Activated naive CD4-positive, alpha-beta T cell treated with anti-CD3 and anti-CD28 coated beads, Interleukin-2, amount 50 U/mL, for 72 hours (primary cell): Measurements from ENCODE around the gene ARHGEF7. TPM values are rescaled to one million over a fixed set of nuclear protein-coding genes. Genes with fewer than 3 reads are reported as not detected.

Experiments
- ATAC-seq, 2 donors: fragments of 150-1000 bp; cut with Tn5 transposase; 2 replicates each; pipeline ENCODE4 v1.10.0; 2021; ENCODE audit warnings: mild to moderate bottlenecking in 2 of 2, moderate library complexity in 2 of 2
- DNase-seq, 2 donors: peaks; one replicate each; pipeline ENCODE4 v3.0.0; 2021 to 2022; ENCODE audit warnings: low spot score in 2 of 2
- H3K27ac Mint-ChIP-seq, 2 donors: one replicate each; pipeline ENCODE4 v1.8.0; 2022; ENCODE audit warnings: mild to moderate bottlenecking in 2 of 2, mixed read lengths in 2 of 2
- H3K36me3 Mint-ChIP-seq, 2 donors: one replicate each; pipeline ENCODE4 v1.8.0; 2022; ENCODE audit warnings: mixed read lengths in 2 of 2
- H3K9me3 Mint-ChIP-seq, 2 donors: one replicate each; pipeline ENCODE4 v1.8.0; 2022; ENCODE audit warnings: mixed read lengths in 2 of 2
- total RNA-seq, 2 donors: library from RNA; stranded (reverse); gene quantifications; one replicate each; pipeline ENCODE4 v1.2.3, GENCODE V29; 2022

The ARHGEF7 gene
- total RNA-seq, 2 donors from 2014 or later, result 69.5 to 82.5 TPM

- DNase-seq, result no peak
- Mint-ChIP-seq H3K9me3 (peaks cover 0 to 6% of the 10 kb centered on the region in 2 donors), H3K27ac (no peak overlapping the region), H3K36me3 (no peaks in the 10 kb centered on the region)
- no peak for ATAC-seq
Observed at GRCh38 chr13:111353508-111353907, 238.4 kb downstream of the ARHGEF7 start.

GRCh38 chr13:111354789-111355188, 239.7 kb downstream of the ARHGEF7 start:
- Mint-ChIP-seq H3K9me3 (peaks cover 0 to 6% of the 10 kb centered on the region in 2 donors), H3K27ac (no peak overlapping the region), H3K36me3 (no peaks in the 10 kb centered on the region)
- DNase-seq, result no peak
- ATAC-seq, result no peak

Other genes with a start within 250 kb of the ARHGEF7 start
- gene ANKRD10, start 200.2 kb upstream of the ARHGEF7 start, total RNA-seq, result 100 to 1,000 TPM; 160 to 162 TPM
- gene TEX29, start 205.3 kb downstream of the ARHGEF7 start, total RNA-seq, result 1 to 10 TPM; 1.5 to 2.0 TPM